IgD-negative memory B cell (primary cell): Measurements from ENCODE around the gene SULT1C3. TPM values are rescaled to one million over a fixed set of nuclear protein-coding genes. Genes with fewer than 3 reads are reported as not detected.

Experiments
- H3K27ac Mint-ChIP-seq, 3 donors: one replicate each; pipeline ENCODE4 v1.8.0; 2020 to 2022; ENCODE audit warnings: mild to moderate bottlenecking in 3 of 3, mixed read lengths in 3 of 3, moderate library complexity in 1 of 3
- H3K27me3 Mint-ChIP-seq: one replicate; pipeline ENCODE4 v1.8.0; 2021; ENCODE audit warnings: mixed read lengths
- H3K36me3 Mint-ChIP-seq: one replicate; pipeline ENCODE4 v1.8.0; 2020; ENCODE audit warnings: mild to moderate bottlenecking, mixed read lengths
- H3K4me1 Mint-ChIP-seq, 3 donors: one replicate each; pipeline ENCODE4 v1.8.0; 2020 to 2022; ENCODE audit warnings: mixed read lengths in 3 of 3, mild to moderate bottlenecking in 1 of 3
- H3K4me3 Mint-ChIP-seq, 4 donors: one replicate each; pipeline ENCODE4 v1.8.0; 2020 to 2022; ENCODE audit warnings: mild to moderate bottlenecking in 4 of 4, mixed read lengths in 4 of 4, moderate library complexity in 3 of 4
- H3K9me3 Mint-ChIP-seq, 3 donors: one replicate each; pipeline ENCODE4 v1.8.0; 2020 to 2021; ENCODE audit warnings: mixed read lengths in 3 of 3, mild to moderate bottlenecking in 1 of 3
- polyA plus RNA-seq: library from polyadenylated mRNA; unstranded; fragments of 300-500 nt; fragmentation: Illumina TruSeq; gene quantifications from one replicate; pipeline ENCODE4 v1.2.3, GENCODE V29; 2021

Gene SULT1C3
- polyA plus RNA-seq, 1 donor from 2014 or later = not detected

DNA sequence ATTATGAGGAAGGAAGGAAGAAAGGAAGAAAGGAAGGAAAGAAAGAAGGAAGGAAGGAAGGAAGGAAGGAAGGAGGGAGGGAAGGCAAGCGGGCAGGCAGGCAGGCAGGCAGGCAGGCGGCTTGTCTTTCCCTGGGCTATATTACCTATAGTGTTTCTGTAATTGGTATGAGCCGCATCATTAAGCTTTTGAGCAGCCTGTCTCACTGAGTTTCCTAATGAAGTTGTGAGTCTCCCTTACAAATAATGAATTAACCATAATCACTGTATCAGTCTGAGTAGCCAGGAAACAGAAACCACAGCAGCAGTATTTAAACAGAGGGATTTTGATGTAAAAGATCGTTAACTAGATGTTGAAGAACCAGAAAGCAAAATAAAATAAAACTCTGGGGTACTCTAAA is 11.8 kb upstream of the SULT1C3 start:
- H3K27ac Mint-ChIP-seq = no peak overlapping the region
- H3K4me1 Mint-ChIP-seq = no peaks in the 10 kb centered on the region
- no peaks in the 10 kb centered on the region for H3K36me3 Mint-ChIP-seq
- H3K4me3 Mint-ChIP-seq = no peak overlapping the region
- H3K27me3 Mint-ChIP-seq = peaks cover 4% of the 10 kb centered on the region
- H3K9me3 Mint-ChIP-seq = peaks cover 2 to 7% (median 4%) of the 10 kb centered on the region in 3 donors

DNA sequence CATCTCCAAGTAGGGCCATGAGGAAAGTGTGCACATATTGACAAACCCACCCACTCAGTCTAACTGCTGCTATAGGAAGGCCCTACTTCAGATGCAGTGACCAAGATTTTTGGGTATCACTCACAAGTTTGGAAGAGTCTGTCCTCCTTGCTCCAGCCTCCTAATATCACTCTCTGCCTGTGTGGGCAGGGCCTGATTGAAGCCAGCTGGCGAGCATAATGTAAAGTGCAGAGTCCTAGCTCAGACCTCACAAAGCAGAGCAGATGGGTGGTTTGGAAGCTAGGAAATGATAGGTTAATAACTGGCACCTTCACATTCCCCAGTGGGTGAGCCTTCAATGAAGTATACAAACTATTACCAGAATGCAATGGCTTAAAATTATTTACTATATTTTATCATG is 11.2 kb upstream of the SULT1C3 start:
- Mint-ChIP-seq H3K9me3 (peaks cover 0 to 5% (median 4%) of the 10 kb centered on the region in 3 donors), H3K4me3 (no peak overlapping the region), H3K36me3 (no peaks in the 10 kb centered on the region), H3K27ac (no peak overlapping the region), H3K4me1 (no peaks in the 10 kb centered on the region), H3K27me3 (peaks cover 4% of the 10 kb centered on the region)

DNA sequence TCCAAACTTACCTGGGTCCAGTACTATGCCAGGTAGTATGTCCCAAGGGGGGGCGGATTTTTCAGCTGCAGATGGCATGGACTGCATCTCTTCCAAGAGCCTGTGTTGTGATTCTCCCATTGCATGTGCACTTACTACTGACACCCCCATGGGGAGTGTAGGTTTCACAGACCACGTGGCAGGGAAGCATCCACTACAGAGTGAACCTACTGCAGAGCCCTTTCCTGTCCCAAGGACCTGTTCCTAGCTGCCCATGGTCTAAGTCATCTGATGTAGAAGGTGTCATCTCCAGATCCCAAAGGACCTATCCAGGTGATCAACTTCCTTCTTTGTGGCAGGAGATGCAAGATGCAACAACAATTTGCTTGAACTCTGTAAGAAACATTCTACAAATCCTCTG is 9.9 kb upstream of the SULT1C3 start:
- H3K36me3 Mint-ChIP-seq = no peaks in the 10 kb centered on the region
- H3K27me3 Mint-ChIP-seq = peaks cover 4% of the 10 kb centered on the region
- no peak overlapping the region for H3K4me3 Mint-ChIP-seq

DNA sequence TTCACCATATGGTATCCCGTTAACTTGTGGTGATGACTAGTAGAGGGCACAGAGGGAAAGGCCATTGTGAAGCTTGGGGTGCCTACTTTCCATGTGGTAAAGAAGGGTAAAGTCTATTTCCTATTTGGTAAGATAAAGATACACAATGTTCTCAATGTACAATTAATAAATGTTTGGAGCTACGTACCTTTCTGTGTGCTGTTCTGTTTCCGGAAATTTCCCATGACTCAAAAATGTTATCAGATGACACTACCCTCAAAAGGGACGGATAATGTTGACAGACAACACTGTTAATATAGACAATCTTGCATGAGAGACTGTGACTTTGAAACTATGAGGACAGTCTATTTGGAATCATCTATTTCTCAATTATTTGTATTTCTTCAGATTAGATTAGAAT is 4.2 kb upstream of the SULT1C3 start:
- H3K9me3 Mint-ChIP-seq = peaks cover 6 to 9% (median 8%) of the 10 kb centered on the region in 3 donors
- no peaks in the 10 kb centered on the region for H3K36me3 Mint-ChIP-seq
- no peak overlapping the region for H3K27ac Mint-ChIP-seq
- no peak overlapping the region for H3K4me3 Mint-ChIP-seq
- no peaks in the 10 kb centered on the region for H3K4me1 Mint-ChIP-seq
- peaks cover 1% of the 10 kb centered on the region for H3K27me3 Mint-ChIP-seq

More for the DNA sequence above, 9.9 kb upstream of the SULT1C3 start:
- Mint-ChIP-seq H3K9me3 (peaks cover 0 to 5% (median 2%) of the 10 kb centered on the region in 3 donors), H3K4me1 (no peaks in the 10 kb centered on the region), H3K27ac (no peak overlapping the region)

DNA sequence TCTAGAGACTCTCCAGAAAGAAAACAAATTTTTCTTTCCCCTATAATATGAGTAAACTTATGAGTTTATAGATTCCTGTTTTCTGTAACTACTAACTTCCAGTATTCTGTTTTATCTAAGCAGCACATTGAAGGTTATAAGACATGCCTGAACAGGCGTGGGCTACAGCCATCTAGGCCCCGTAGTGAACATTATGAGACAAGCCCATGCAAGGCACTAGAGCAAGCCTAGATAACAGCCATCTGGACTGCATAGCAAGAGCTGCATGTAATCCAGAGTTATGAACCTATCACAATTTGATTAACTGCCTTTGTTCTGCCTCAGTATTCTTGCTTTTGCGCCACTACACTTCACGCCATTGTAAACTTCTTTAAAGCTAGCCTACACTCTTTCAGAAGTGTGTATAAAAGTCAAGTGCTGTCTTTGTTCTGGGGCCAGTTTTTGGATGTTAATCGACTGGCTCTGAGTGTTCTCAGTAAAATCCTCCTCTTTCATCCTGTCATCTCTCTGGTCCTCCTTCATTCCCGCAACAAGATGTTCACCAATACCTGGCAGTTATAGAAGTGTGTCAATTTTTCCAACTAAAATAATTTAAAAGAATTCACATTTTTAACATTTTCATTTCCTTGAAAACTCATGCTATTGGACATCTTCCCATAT is 3.0 kb upstream of the SULT1C3 start:
- H3K9me3 Mint-ChIP-seq = peaks cover 6 to 10% (median 6%) of the 10 kb centered on the region in 3 donors
- H3K27me3 Mint-ChIP-seq = peaks cover 1% of the 10 kb centered on the region
- no peaks in the 10 kb centered on the region for H3K36me3 Mint-ChIP-seq
- H3K4me3 Mint-ChIP-seq = no peak overlapping the region
- H3K4me1 Mint-ChIP-seq = no peaks in the 10 kb centered on the region
- H3K27ac Mint-ChIP-seq = no peak overlapping the region

DNA sequence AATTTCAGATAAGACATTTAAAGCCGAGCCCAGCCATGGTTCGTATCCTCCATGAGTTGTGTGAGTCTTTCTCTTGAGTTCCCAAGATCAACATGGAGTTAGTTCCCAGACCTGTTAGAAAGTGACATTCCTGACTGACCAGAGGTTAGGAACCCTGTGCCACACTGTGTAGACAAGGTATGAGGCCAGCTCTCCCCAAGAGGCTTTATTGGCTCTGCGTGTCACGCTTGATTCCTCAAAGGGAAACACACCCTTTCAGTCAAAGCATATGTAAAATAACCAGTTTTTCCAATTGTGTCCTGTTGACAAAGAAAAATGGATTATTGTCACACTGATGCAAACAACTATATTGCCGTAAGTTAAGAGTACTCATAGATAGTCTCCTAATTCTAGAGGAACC is 1.2 kb downstream of the SULT1C3 start:
- Mint-ChIP-seq H3K36me3 (no peaks in the 10 kb centered on the region), H3K4me1 (no peaks in the 10 kb centered on the region), H3K27ac (no peak overlapping the region), H3K9me3 (peaks cover 2 to 13% (median 9%) of the 10 kb centered on the region in 3 donors), H3K4me3 (no peak overlapping the region), H3K27me3 (peaks cover 1% of the 10 kb centered on the region)

DNA sequence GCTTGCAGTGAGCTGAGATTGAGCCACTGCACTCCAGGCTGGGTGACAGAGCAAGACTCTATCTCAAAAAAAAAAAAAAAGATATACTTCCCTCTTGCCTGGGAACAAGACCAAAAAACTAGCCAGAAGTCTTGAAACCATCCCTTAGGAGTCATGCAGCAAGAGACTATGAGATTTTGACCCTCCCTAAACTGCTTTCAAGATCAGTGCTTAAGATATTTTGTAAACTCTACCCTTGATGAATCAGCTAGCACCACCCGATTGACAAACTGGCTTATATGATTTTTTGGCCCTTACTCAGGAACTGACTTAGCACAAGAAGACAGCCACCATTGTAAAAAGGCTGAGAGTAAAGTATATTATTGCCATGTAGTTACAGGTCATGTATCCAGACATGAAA is 3.8 kb downstream of the SULT1C3 start:
- Mint-ChIP-seq H3K27me3 (peaks cover 1% of the 10 kb centered on the region), H3K9me3 (peaks cover 0 to 6% (median 4%) of the 10 kb centered on the region in 3 donors), H3K4me3 (no peak overlapping the region), H3K27ac (no peak overlapping the region), H3K36me3 (no peaks in the 10 kb centered on the region), H3K4me1 (no peaks in the 10 kb centered on the region)

DNA sequence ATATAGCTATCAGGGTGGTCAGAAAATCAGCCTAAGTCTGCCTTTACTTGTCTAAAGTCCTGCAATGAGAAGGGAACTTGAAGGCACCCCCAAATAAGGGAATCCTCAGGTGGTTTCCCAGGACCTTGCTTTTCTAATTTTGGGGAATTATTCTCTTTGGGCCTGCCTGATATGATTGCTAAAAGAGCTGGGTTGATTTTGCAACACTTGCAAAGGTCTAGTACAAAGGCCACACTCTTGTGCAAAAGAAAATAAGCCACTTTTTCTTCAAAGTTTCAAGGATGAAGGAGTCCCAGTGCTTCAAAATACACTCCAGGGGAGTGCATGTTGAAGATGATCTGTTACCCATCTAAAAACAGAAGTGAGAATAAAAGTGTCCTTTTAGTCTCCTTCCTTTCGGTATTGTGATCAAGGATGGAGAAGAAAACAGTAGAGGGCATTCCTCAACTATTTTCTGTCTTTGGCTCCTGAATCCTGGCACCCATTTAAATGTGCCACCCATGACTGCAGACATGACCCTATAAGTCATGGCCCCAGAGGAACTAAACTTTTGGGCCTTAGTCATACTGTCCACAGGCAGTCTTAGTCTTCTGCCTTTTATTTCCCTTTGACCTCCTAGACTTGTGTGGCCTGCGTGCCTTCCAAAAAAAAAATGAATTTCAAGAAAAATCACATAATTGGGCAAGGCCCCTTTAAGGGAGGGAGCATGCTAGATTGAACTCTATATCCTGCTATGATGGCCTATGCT is 5.1 kb downstream of the SULT1C3 start:
- H3K36me3 Mint-ChIP-seq = no peaks in the 10 kb centered on the region
- H3K27me3 Mint-ChIP-seq = no peaks in the 10 kb centered on the region
- H3K27ac Mint-ChIP-seq = no peak overlapping the region
- H3K4me3 Mint-ChIP-seq = no peak overlapping the region
- peaks cover 0 to 6% (median 4%) of the 10 kb centered on the region in 3 donors for H3K9me3 Mint-ChIP-seq
- H3K4me1 Mint-ChIP-seq = no peaks in the 10 kb centered on the region

DNA sequence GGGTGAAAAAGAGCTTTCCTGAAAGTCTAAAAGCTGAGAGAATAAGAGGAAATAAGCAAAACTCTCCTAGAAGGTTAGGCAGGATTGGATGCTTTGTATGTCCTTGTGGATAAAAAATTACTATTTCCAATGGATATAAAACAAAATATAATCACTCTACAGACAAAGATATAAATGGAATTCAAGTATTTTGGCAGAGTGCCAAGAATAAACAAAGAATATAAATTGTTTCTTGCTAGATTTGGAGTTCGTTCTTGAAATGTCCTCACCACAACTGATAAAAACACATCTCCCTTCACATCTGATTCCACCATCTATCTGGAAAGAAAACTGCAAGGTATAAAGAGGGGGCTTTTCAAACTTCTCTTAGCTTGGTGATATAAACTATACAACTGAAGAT is 13.3 kb downstream of the SULT1C3 start:
- Mint-ChIP-seq H3K4me1 (no peaks in the 10 kb centered on the region), H3K27ac (no peak overlapping the region), H3K9me3 (peaks cover 0 to 3% (median 0%) of the 10 kb centered on the region in 3 donors), H3K27me3 (peaks cover 1% of the 10 kb centered on the region), H3K4me3 (peak overlapping the region in 1 of 4 donors; percentile 53), H3K36me3 (no peaks in the 10 kb centered on the region)

DNA sequence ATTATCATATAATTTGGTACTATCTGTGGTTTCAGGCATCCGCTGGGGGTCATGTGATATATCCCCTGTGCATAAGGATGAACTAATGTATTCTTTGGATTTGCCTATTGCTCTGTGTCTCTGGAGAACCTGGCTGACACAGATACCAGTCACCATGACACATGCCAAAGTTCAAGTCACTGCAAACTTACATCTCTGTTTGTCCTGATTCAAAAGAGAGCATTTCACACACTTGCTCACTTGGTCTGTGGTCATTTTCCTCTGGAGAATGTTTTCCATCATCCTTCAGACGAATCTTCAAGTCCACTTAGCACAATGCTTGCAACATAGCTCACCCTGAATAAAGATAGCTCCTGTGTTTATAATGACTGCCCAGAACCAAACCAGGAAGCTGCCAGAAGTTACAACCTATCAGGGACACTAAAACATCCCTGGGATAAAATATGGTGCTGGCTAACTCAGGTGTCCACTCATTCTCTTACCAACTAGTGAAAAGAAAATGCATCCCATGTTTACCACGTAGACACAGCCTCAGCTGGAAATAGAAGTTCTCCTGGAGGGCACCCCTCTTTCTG is 18.1 kb downstream of the SULT1C3 start:
- Mint-ChIP-seq H3K36me3 (no peaks in the 10 kb centered on the region), H3K9me3 (peaks cover 0 to 3% (median 0%) of the 10 kb centered on the region in 3 donors), H3K4me3 (no peak overlapping the region), H3K27ac (no peak overlapping the region), H3K4me1 (peaks cover 0 to 1% (median 0%) of the 10 kb centered on the region in 3 donors), H3K27me3 (peaks cover 4% of the 10 kb centered on the region)

DNA sequence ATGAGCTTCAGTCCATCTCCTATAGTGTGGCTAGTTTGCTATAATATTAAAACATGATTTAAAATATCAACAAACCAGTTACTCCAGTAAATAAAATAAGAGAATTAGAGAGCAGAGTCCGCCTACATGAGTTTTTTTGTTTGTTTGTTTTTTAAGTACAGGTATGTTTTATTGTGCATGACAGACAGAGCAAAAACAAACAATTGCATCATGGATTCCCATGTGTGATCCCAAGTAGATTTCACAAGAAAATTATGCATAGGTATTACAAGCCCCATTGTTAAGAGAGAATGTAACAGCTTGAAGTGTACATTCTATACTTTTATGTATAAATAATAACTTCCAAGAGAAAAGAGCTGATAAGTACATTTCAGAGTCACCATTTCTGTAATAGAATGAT is 21.0 kb downstream of the SULT1C3 start:
- Mint-ChIP-seq H3K9me3 (peaks cover 0 to 3% (median 0%) of the 10 kb centered on the region in 3 donors), H3K27me3 (peaks cover 4% of the 10 kb centered on the region), H3K27ac (no peak overlapping the region), H3K36me3 (no peaks in the 10 kb centered on the region), H3K4me3 (no peak overlapping the region), H3K4me1 (peaks cover 0 to 1% (median 0%) of the 10 kb centered on the region in 3 donors)

DNA sequence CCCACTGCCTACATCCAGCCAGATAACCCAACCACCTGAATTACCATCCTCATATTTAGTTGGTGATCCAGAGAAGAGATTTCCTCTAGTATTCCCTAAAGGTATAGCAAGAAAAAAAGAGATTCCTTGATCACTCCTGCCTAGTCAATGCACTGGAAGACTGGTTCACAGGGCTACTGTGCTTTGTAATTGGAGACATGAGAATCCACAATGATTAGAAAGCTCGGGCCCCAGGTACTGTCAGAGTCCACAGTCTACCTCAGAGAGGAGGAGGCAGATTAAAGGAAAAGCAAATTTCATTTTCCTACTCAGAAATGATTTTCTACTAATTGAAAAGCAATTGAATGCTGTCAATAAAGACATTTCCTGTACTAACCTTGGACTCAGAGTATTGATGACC is 22.3 kb downstream of the SULT1C3 start:
- H3K27me3 Mint-ChIP-seq = peaks cover 2% of the 10 kb centered on the region
- H3K4me3 Mint-ChIP-seq = no peak overlapping the region
- peaks cover 0 to 1% (median 0%) of the 10 kb centered on the region in 3 donors for H3K4me1 Mint-ChIP-seq
- H3K36me3 Mint-ChIP-seq = no peaks in the 10 kb centered on the region
- H3K27ac Mint-ChIP-seq = no peak overlapping the region
- peaks cover 0 to 3% (median 0%) of the 10 kb centered on the region in 3 donors for H3K9me3 Mint-ChIP-seq

DNA sequence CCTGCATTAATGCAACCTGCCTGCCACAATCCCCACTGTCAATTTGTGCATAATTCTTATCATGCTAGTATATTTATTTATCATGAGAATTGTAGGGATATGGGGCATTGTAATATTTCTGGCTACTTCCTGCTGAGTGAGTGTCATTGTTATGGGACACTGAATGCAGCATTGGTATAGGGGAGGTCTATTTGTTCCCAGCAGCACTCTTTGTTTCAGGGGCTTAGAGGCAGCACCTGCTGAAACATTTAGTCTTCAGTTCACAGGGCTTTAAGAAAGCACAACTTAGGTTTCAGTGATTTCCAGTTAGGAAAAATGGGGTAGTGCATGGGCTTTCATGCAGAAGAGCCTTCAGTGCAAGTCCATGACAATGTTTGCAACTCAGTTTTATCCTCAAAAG is 23.6 kb downstream of the SULT1C3 start:
- Mint-ChIP-seq H3K27me3 (peaks cover 6% of the 10 kb centered on the region), H3K36me3 (no peaks in the 10 kb centered on the region), H3K4me1 (peaks cover 0 to 3% (median 0%) of the 10 kb centered on the region in 3 donors), H3K4me3 (no peak overlapping the region), H3K27ac (no peak overlapping the region), H3K9me3 (peaks cover 0 to 3% (median 0%) of the 10 kb centered on the region in 3 donors)

DNA sequence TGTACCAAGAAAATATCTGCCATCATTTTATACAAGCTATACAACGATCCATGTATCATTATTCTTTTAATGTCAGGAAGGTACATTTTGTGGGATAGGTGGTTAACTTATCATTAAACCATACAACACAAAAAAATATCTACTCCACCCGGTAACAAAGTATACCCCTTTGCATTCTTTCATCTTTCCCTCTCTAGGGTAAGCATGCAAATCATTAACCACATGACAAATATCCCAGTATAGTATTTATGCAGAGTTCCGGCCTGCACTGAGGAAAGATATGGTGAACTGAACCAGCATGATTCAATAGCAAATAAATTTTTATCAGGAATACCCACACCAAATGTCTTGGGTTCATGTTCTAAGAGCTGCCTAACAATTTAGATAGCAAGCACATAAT is 26.4 kb downstream of the SULT1C3 start:
- Mint-ChIP-seq H3K4me3 (no peak overlapping the region), H3K36me3 (no peaks in the 10 kb centered on the region), H3K4me1 (peaks cover 0 to 3% (median 0%) of the 10 kb centered on the region in 3 donors), H3K27ac (no peak overlapping the region), H3K9me3 (peaks cover 0 to 3% (median 0%) of the 10 kb centered on the region in 3 donors), H3K27me3 (peaks cover 4% of the 10 kb centered on the region)

DNA sequence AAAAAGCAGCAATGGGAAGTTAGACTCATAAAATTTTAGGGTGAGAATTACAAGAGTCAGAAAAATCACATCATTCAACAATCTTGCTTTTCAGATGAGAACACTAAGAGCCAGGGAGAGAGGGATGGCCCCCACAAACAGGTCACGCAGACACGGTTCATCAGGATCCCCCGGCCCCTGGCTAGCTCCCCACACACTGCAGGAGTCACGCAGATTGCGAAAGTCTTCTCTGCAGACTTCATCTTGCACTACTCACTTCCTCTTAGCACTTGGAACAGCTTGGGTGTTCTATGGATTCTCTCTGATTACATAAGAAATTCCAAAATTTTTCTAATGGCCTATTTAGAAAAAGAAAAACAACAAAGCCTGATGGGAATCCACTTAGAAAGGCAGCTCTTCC is 27.3 kb downstream of the SULT1C3 start:
- Mint-ChIP-seq H3K9me3 (peaks cover 0 to 3% (median 0%) of the 10 kb centered on the region in 3 donors), H3K27ac (no peak overlapping the region), H3K4me1 (peaks cover 0 to 1% (median 0%) of the 10 kb centered on the region in 3 donors), H3K36me3 (no peaks in the 10 kb centered on the region), H3K27me3 (peaks cover 4% of the 10 kb centered on the region), H3K4me3 (no peak overlapping the region)
